H1 (cell line): Measurements from ENCODE around the gene GNG7. TPM values are rescaled to one million over a fixed set of nuclear protein-coding genes. Genes with fewer than 3 reads are reported as not detected.
"Not testable (repeated sequence)": the region's sequence is repeated elsewhere in the genome, so short reads cannot be mapped to it uniquely, and the experiment has no call there.

Source experiments
- CTCF ChIA-PET: fragments of 300-600 bp; sonication (Branson Sonifier 250); formaldehyde crosslinking; loops from one replicate; lab custom pipeline; 2021; ENCODE audit not compliant: partially characterized antibody; lab: Charles Lee
- POLR2A ChIA-PET: fragments of 300-600 bp; sonication (Branson Sonifier 250); formaldehyde crosslinking; loops from one replicate; lab custom pipeline; 2021; ENCODE audit warnings: inconsistent platforms; ENCODE audit not compliant: partially characterized antibody; lab: Charles Lee
- DNase-seq, 2 experiments: peaks; one replicate each; pipeline versions ENCODE4 v3.0.0 to v3.0.0-alpha.2; 2010 to 2022; ENCODE audit warnings: low spot score in 2 of 2, low read depth in 1 of 2, mixed read lengths in 1 of 2
- FAIRE-seq: peaks from 2 replicates; lab custom pipeline; 2011; peaks lifted over from hg19 to GRCh38; lab: Jason Lieb, UNC
- H2AFZ ChIP-seq: 2 replicates; pipeline ENCODE4 v1.8.1; 2012; ENCODE audit warnings: low read length, inconsistent platforms
- H2AK5ac ChIP-seq: 2 replicates; pipeline ENCODE4 v1.6.1; 2013; ENCODE audit warnings: low read depth, low read length
- H2BK120ac ChIP-seq: replicated peaks from 2 replicates; pipeline ENCODE3; 2013; ENCODE audit warnings: low read depth, low read length, inconsistent platforms
- H2BK12ac ChIP-seq: 2 replicates; pipeline ENCODE4 v1.6.1; 2013; ENCODE audit warnings: low read depth, low read length
- H2BK15ac ChIP-seq: 2 replicates; pipeline ENCODE4 v1.6.1; 2013; ENCODE audit warnings: low read length
- H2BK20ac ChIP-seq: 2 replicates; pipeline ENCODE4 v1.6.1; 2013; ENCODE audit warnings: low read length
- H2BK5ac ChIP-seq: 2 replicates; pipeline ENCODE4 v1.6.1; 2013; ENCODE audit warnings: low read depth, low read length
- H3K14ac ChIP-seq: 2 replicates; pipeline ENCODE4 v1.6.1; 2013; ENCODE audit warnings: inconsistent platforms; ENCODE audit not compliant: insufficient read length
- H3K18ac ChIP-seq: 2 replicates; pipeline ENCODE4 v1.6.1; 2013; ENCODE audit warnings: low read length; ENCODE audit errors: extremely low read depth
- H3K23ac ChIP-seq: 2 replicates; pipeline ENCODE4 v1.6.1; 2013; ENCODE audit warnings: inconsistent platforms; ENCODE audit not compliant: insufficient read length
- H3K23me2 ChIP-seq: 2 replicates; pipeline ENCODE4 v1.6.1; 2013; ENCODE audit warnings: low read depth, low read length
- H3K27ac ChIP-seq: 2 replicates; pipeline ENCODE4 v1.6.1; 2011; ENCODE audit warnings: low read depth, low read length, inconsistent platforms
- H3K27me3 ChIP-seq, 4 experiments: replicated peaks in 1 of 4; 1 replicate in 1 of 4; 2 replicates in 3 of 4; pipeline versions ENCODE4 v1.6.1 to v1.8.1; 2011 to 2013; ENCODE audit warnings: low read length in 3 of 4, mild to moderate bottlenecking in 3 of 4, inconsistent platforms in 2 of 4, mixed read lengths in 2 of 4, moderate library complexity in 1 of 4; ENCODE audit not compliant: control insufficient read depth in 3 of 4, insufficient read depth in 3 of 4; ENCODE audit errors: extremely low read depth in 1 of 4
- H3K36me3 ChIP-seq, 4 experiments: 2 replicates each; pipeline versions ENCODE4 v1.6.1 to v1.8.1; 2011 to 2013; ENCODE audit warnings: mild to moderate bottlenecking in 4 of 4, low read length in 3 of 4, moderate library complexity in 2 of 4, control low read depth in 1 of 4, inconsistent platforms in 1 of 4; ENCODE audit not compliant: insufficient read depth in 4 of 4, control insufficient read depth in 2 of 4
- H3K4ac ChIP-seq: replicated peaks from 2 replicates; pipeline ENCODE3; 2013; ENCODE audit warnings: low read length, low read depth, mixed read lengths, inconsistent platforms; ENCODE audit not compliant: insufficient read length
- H3K4me1 ChIP-seq, 4 experiments: replicated peaks in 1 of 4; 1 replicate in 1 of 4; 2 replicates in 3 of 4; pipeline versions ENCODE4 v1.6.1 to v1.8.1; 2011 to 2013; ENCODE audit warnings: low read length in 3 of 4, inconsistent platforms in 2 of 4, mixed read lengths in 1 of 4; ENCODE audit not compliant: insufficient read depth in 4 of 4, control insufficient read depth in 3 of 4
- H3K4me2 ChIP-seq, 2 experiments: 2 replicates each; pipeline versions ENCODE4 v1.6.1 to v1.8.1; 2011 to 2013; ENCODE audit warnings: low read depth in 2 of 2, low read length in 2 of 2, control low read depth in 1 of 2, inconsistent platforms in 1 of 2, mild to moderate bottlenecking in 1 of 2; ENCODE audit not compliant: insufficient read depth in 1 of 2
- H3K4me3 ChIP-seq, 4 experiments: fragments of 200-600, 300-600 bp in 1 of 4; sonication (generic), shearing (Covaris generic), sonication (Bioruptor Twin) in 1 of 4; 2 replicates each; pipeline versions ENCODE4 v1.5.1 to v1.8.1; 2011 to 2016; ENCODE audit warnings: low read length in 4 of 4, low read depth in 3 of 4, control low read depth in 2 of 4, inconsistent platforms in 2 of 4, mild to moderate bottlenecking in 2 of 4, mixed read lengths in 1 of 4, moderate library complexity in 1 of 4; ENCODE audit not compliant: insufficient read depth in 2 of 4; ENCODE audit errors: extremely low read depth in 1 of 4
- H3K56ac ChIP-seq: replicated peaks from 2 replicates; pipeline ENCODE3; 2013; ENCODE audit warnings: low read depth, mild to moderate bottlenecking, mixed read lengths, low read length, inconsistent platforms; ENCODE audit not compliant: insufficient read length
- H3K79me1 ChIP-seq: 2 replicates; pipeline ENCODE4 v1.6.1; 2013; ENCODE audit warnings: low read depth, low read length, control low read depth
- H3K79me2 ChIP-seq, 2 experiments: 2 replicates each; pipeline versions ENCODE4 v1.6.1 to v1.8.1; 2012 to 2013; ENCODE audit warnings: low read length in 2 of 2, mild to moderate bottlenecking in 2 of 2, inconsistent platforms in 1 of 2; ENCODE audit not compliant: insufficient read depth in 2 of 2, control insufficient read depth in 1 of 2
- H3K9ac ChIP-seq, 4 experiments: replicated peaks in 1 of 4; 1 replicate in 1 of 4; 2 replicates in 3 of 4; pipeline versions ENCODE4 v1.6.1 to v1.8.1; 2011 to 2013; ENCODE audit warnings: low read depth in 3 of 4, low read length in 3 of 4, control low read depth in 2 of 4, mild to moderate bottlenecking in 2 of 4, moderate library complexity in 2 of 4, inconsistent platforms in 1 of 4; ENCODE audit errors: extremely low read depth in 1 of 4
- H3K9me3 ChIP-seq, 2 experiments: 2 replicates each; pipeline versions ENCODE4 v1.6.1 to v1.8.1; 2012 to 2013; ENCODE audit warnings: mild to moderate bottlenecking in 2 of 2, moderate library complexity in 2 of 2, control low read depth in 1 of 2, inconsistent platforms in 1 of 2, low read depth in 1 of 2, low read length in 1 of 2, mixed read lengths in 1 of 2; ENCODE audit not compliant: insufficient read depth in 2 of 2
- H4K20me1 ChIP-seq, 2 experiments: replicated peaks in 1 of 2; 2 replicates each; pipeline versions ENCODE3 to v1.8.1; 2011 to 2013; ENCODE audit warnings: inconsistent platforms in 2 of 2, low read length in 2 of 2, mild to moderate bottlenecking in 1 of 2; ENCODE audit not compliant: insufficient read depth in 2 of 2, control insufficient read depth in 1 of 2
- H4K5ac ChIP-seq: 2 replicates; pipeline ENCODE4 v1.6.1; 2013; ENCODE audit warnings: low read length, low read depth, mixed read lengths, inconsistent platforms; ENCODE audit not compliant: insufficient read length
- H4K8ac ChIP-seq: 2 replicates; pipeline ENCODE4 v1.8.0; 2013; ENCODE audit warnings: mild to moderate bottlenecking, moderate library complexity, low read length, inconsistent platforms; ENCODE audit not compliant: insufficient read depth; ENCODE audit errors: extremely low read depth
- H4K91ac ChIP-seq: replicated peaks from 2 replicates; pipeline ENCODE3; 2013; ENCODE audit warnings: low read length, mixed read lengths, inconsistent platforms; ENCODE audit not compliant: insufficient read length
- WGBS, 2 experiments: shearing (Covaris generic) in 1 of 2; methylation state at CpG; one replicate each; pipeline versions ENCODE4 v1.1.6 to v1.1.7; 2013 to 2015; ENCODE audit warnings: low lambda C conversion rate in 2 of 2, mixed read lengths in 2 of 2, inconsistent platforms in 1 of 2, low coverage in 1 of 2, missing lambda C conversion rate in 1 of 2; ENCODE audit not compliant: insufficient replicate concordance in 2 of 2, insufficient coverage in 1 of 2, insufficient read length in 1 of 2; ENCODE audit errors: extremely low coverage in 1 of 2, missing lambda C conversion rate in 1 of 2; 5-methylcytosine and 5-hydroxymethylcytosine counted together
- polyA plus RNA-seq, 7 experiments: library from polyadenylated mRNA; depleted of rRNA in 3 of 7; stranded (reverse) in 5 of 7; unstranded in 2 of 7; fragments of >200 nt in 5 of 7; fragments of 200-250 nt in 2 of 7; gene quantifications; 1 replicate in 5 of 7; 2 replicates in 1 of 7; 4 replicates in 1 of 7; pipeline versions ENCODE4 v1.2.1 to v1.2.3, GENCODE V29; 2011 to 2013; ENCODE audit warnings: missing spikeins in 2 of 7, mixed read lengths in 2 of 7
- total RNA-seq: library from RNA; stranded (reverse); fragmentation: NEBNext Ultra II Directional; extraction: Animal tissue kit (Norgen Biotek cat#: 25700); gene quantifications from 2 replicates; pipeline ENCODE4 v1.2.1, GENCODE V29; 2021

The GNG7 gene
- total and polyA plus RNA-seq, 2 of the 8 experiments (the other 6 are each of a cell fraction or from before 2014, with no cell fraction given), result 2.8 to 7.8 TPM

DNA sequence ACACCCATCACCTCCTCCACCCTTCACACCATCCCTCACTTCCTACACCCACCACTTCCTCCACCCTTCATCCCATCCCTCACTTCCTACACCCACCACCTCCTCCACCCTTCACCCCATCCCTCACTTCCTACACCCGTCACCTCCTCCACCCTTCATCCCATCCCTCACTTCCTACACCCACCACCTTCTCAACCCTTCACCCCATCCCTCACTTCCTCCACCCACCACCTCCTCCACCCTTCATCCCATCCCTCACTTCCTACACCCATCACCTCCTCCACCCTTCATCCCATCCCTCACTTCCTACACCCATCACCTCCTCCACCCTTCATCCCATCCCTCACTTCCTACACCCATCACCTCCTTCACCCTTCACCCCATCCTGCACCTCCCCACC lies 11.6 kb upstream of the GNG7 start:
- H2BK15ac ChIP-seq, H2BK12ac ChIP-seq, H3K27ac ChIP-seq, H2BK5ac ChIP-seq, H4K5ac ChIP-seq, H4K91ac ChIP-seq, DNase-seq, H3K4me3 ChIP-seq, H3K14ac ChIP-seq, H3K4me1 ChIP-seq, H4K20me1 ChIP-seq, H3K4ac ChIP-seq, H2AFZ ChIP-seq, H3K23ac ChIP-seq, H3K18ac ChIP-seq, FAIRE-seq, H2BK20ac ChIP-seq, H2AK5ac ChIP-seq, H3K23me2 ChIP-seq, H3K4me2 ChIP-seq, H3K9ac ChIP-seq, H3K56ac ChIP-seq, H3K79me2 ChIP-seq, H3K79me1 ChIP-seq, H3K27me3 ChIP-seq, H4K8ac ChIP-seq, CTCF ChIA-PET, H2BK120ac ChIP-seq: not testable (repeated sequence)
- peaks cover 9 to 17% of the 10 kb centered on the region in 2 experiments; a peak in 3 of 4 replicates for H3K9me3 ChIP-seq
- H3K36me3 ChIP-seq, result peaks cover 0 to 17% (median 0%) of the 10 kb centered on the region in 4 experiments; a peak in 1 of 8 replicates
- POLR2A ChIA-PET, result interaction anchor here (0.6 kb wide), 1 partner anchor 15 kb away, joined by 3 read pairs; no protein-coding TSS in a partner anchor
- WGBS, 2 experiments, result 83% methylated on average over 1 of the region's 1 CpG; no CpG with 5 or more reads in 1 of the 2 experiments

GRCh38 chr19:2713170-2713569 lies 10.7 kb upstream of the GNG7 start:
- H2AK5ac ChIP-seq, H3K27ac ChIP-seq, CTCF ChIA-PET: not testable (repeated sequence)

More at GRCh38 chr19:2713170-2713569, 10.7 kb upstream of the GNG7 start:
- DNase-seq, H2AFZ ChIP-seq, H3K9ac ChIP-seq, H4K5ac ChIP-seq, H3K27me3 ChIP-seq, H4K8ac ChIP-seq, H3K4me3 ChIP-seq, H3K79me1 ChIP-seq, H3K23me2 ChIP-seq, FAIRE-seq, H3K56ac ChIP-seq, H2BK5ac ChIP-seq, H3K18ac ChIP-seq, H3K4ac ChIP-seq, H3K4me1 ChIP-seq, H2BK15ac ChIP-seq, POLR2A ChIA-PET, H4K91ac ChIP-seq, H3K4me2 ChIP-seq, H2BK120ac ChIP-seq, H2BK12ac ChIP-seq, H3K14ac ChIP-seq, H3K23ac ChIP-seq, H3K79me2 ChIP-seq, H4K20me1 ChIP-seq, H2BK20ac ChIP-seq: not testable (repeated sequence)
- 92 to 100% methylated on average over 3 of the region's 3 CpGs for WGBS, 2 experiments
- Histone ChIP-seq H3K9me3 (peaks cover 9 to 17% of the 10 kb centered on the region in 2 experiments; a peak in 3 of 4 replicates), H3K36me3 (peaks cover 0 to 17% (median 0%) of the 10 kb centered on the region in 4 experiments; a peak in 1 of 8 replicates)
